ENCODE data around the gene LINC01488.

- TF ChIP-seq CTCF (IDR thresholded peaks at IDR 0.05) (no peak), POLR2A (IDR thresholded peaks at IDR 0.05) (no peak)
These were observed 30.6 kb upstream of the LINC01488 start for GRCh38 chr11:69450857-69451220.

All from ovary (tissue), 3 donors.